ENCODE measurements around the gene HDLBP. TPM values are rescaled to one million over a fixed set of nuclear protein-coding genes. Genes with fewer than 3 reads are reported as not detected.

The HDLBP gene
- total and polyA plus RNA-seq, 10 of the 15 experiments (the other 5 are each of a cell fraction or from before 2014, with no cell fraction given): 19.5 to 383 (median 249) TPM

DNA sequence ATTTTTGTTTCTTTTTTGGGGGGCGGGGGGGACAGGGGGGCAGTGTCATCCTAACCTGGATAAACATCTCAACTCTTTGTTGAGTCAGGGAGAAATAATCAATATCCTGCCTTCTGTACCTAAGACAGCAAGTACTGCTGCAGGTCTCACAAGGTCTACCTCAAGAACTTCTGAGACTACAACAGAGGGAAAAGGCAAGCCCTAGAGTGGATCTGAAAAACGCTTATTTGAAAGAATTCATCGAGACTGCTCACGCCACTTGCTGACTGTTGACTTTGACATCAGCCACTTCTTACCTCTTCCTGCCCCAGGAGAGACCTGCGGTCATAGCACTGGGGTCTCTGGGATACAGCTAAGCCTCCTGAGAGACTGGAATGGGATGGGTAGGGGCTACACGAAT lies 8.4 kb downstream of the HDLBP start:
- BruUV-seq (replicated peaks): no TSS peak
- CTCF ChIA-PET: interaction anchor here (1.4 kb wide), 2 partner anchors 8 to 85 kb away, joined by 3 to 6 read pairs; no protein-coding TSS in a partner anchor
- intact Hi-C loops (cut with micrococcal nuclease; ENCODE audit: unreplicated experiment) (no loop called here), in situ Hi-C loops (cut with MboI) (no loop called here)
- no peak overlapping the region for H3K4me2 ChIP-seq (ENCODE audit: control insufficient read depth, insufficient read depth)
- H3K9ac ChIP-seq (ENCODE audit: control insufficient read depth, insufficient read depth, low read length): no peak overlapping the region
- no peaks in the 10 kb centered on the region for H3K36me3 ChIP-seq (ENCODE audit: control insufficient read depth in 2 of 2, insufficient read depth in 2 of 2, low read length in 1 of 2)
- no peaks in the 10 kb centered on the region for H3K27me3 ChIP-seq (replicated peaks in 1 of 2; ENCODE audit: control insufficient read depth in 2 of 2, insufficient read depth in 2 of 2, low read length in 1 of 2)
- ATAC-seq: no peak
- H4K20me1 ChIP-seq (ENCODE audit: control insufficient read depth, insufficient read depth): no peaks in the 10 kb centered on the region
- no peak for DNase-seq (ENCODE audit: low read depth, low spot score)
- TF ChIP-seq CHD4 (IDR thresholded peaks at IDR 0.05) (no peak), TCF3 (IDR thresholded peaks at IDR 0.05; ENCODE audit: borderline replicate concordance, insufficient read depth, low read depth, low read length) (no peak), ZNF384 (IDR thresholded peaks at IDR 0.05; ENCODE audit: borderline replicate concordance, low read depth, low read length) (no peak), ESRRA (IDR thresholded peaks at IDR 0.05; ENCODE audit: low read length) (no peak), ETV6 (conservative IDR thresholded peaks at IDR 0.05 in 1 of 2, IDR thresholded peaks at IDR 0.05 in 1 of 2; ENCODE audit: borderline replicate concordance in 1 of 2, low read depth in 1 of 2) (no peak), JUND (IDR thresholded peaks at IDR 0.05; ENCODE audit: low read depth, low read length) (no peak), YBX1 (IDR thresholded peaks at IDR 0.05) (no peak), LARP7 (IDR thresholded peaks at IDR 0.05) (no peak)
- TF ChIP-seq, protein P1, sequence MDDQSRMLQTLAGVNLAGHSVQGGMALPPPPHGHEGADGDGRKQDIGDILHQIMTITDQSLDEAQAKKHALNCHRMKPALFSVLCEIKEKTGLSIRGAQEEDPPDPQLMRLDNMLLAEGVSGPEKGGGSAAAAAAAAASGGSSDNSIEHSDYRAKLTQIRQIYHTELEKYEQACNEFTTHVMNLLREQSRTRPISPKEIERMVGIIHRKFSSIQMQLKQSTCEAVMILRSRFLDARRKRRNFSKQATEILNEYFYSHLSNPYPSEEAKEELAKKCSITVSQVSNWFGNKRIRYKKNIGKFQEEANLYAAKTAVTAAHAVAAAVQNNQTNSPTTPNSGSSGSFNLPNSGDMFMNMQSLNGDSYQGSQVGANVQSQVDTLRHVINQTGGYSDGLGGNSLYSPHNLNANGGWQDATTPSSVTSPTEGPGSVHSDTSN (IDR thresholded peaks at IDR 0.05; ENCODE audit: insufficient replicate concordance, low read depth, low read length): no peak
- no peak overlapping the region for H3K4me3 ChIP-seq
- no peaks in the 10 kb centered on the region for H3K9me3 ChIP-seq (replicated peaks; ENCODE audit: control insufficient read depth, insufficient read depth, low read length)
- SMC1A ChIA-PET (ENCODE audit: uncharacterized antibody, unreplicated experiment): interaction anchor here (0.6 to 6.6 kb wide), 5 partner anchors 7 to 28 kb away, joined by 4 to 33 read pairs (median 5); no protein-coding TSS in a partner anchor
- H3K27ac ChIP-seq (ENCODE audit: control insufficient read depth, insufficient read depth): no peak overlapping the region
- no peak for FAIRE-seq
- no peak overlapping the region for H2AFZ ChIP-seq (ENCODE audit: control insufficient read depth, low read depth, low read length)
- H3K79me2 ChIP-seq (ENCODE audit: control insufficient read depth, insufficient read depth, low read length): peaks cover 96% of the 10 kb centered on the region
- peaks cover 36% of the 10 kb centered on the region for H3K4me1 ChIP-seq (ENCODE audit: control insufficient read depth, insufficient read depth, low read length)
- 77% methylated on average over 6 of the region's 6 CpGs for WGBS (ENCODE audit: insufficient coverage, insufficient replicate concordance, low lambda C conversion rate, missing lambda C conversion rate)
- POLR2A ChIA-PET: no interaction called here
- RAD21 ChIA-PET (ENCODE audit: unreplicated experiment): interaction anchor here (1.5 kb wide), 1 partner anchor 13 kb away, joined by 4 read pairs; no protein-coding TSS in a partner anchor

All from GM12878 (cell line).